Measurements from ENCODE around the gene TOR1B. TPM values are rescaled to one million over a fixed set of nuclear protein-coding genes. Genes with fewer than 3 reads are reported as not detected.

TOR1B gene
- total and polyA plus RNA-seq, 2 donors (not counting 1 experiment from before 2014, with no cell fraction given) = 13.3 to 17.4 TPM

- Mint-ChIP-seq H3K4me3 (no peak overlapping the region), H3K27ac (no peak overlapping the region), H3K4me1 (peaks cover 3% of the 10 kb centered on the region), H3K9me3 (ENCODE audit: insufficient read depth) (no peaks in the 10 kb centered on the region), H3K27me3 (no peaks in the 10 kb centered on the region)
- WGBS (ENCODE audit: insufficient coverage) = 100% methylated on average over 4 of the region's 6 CpGs
- no peak for ATAC-seq (ENCODE audit: low read depth)
- Histone ChIP-seq H3K79me2 (ENCODE audit: control insufficient read depth, insufficient read depth, low read length) (peaks cover 35% of the 10 kb centered on the region), H3K4me2 (replicated peaks; ENCODE audit: low read depth, low read length, poor library complexity, severe bottlenecking) (no peak overlapping the region), H3K9ac (ENCODE audit: low read length) (no peak overlapping the region), H3K27ac (ENCODE audit: low read length in 2 of 2) (no peak overlapping the region), H3K4me1 (ENCODE audit: control insufficient read depth in 2 of 2, insufficient read depth in 2 of 2, low read length in 2 of 2) (no peaks in the 10 kb centered on the region), H3K9me3 (ENCODE audit: control extremely low read depth in 1 of 3, control insufficient read depth in 2 of 3, insufficient read depth in 1 of 3, low read length in 2 of 3) (no peaks in the 10 kb centered on the region), H2AFZ (ENCODE audit: insufficient read depth, low read depth, low read length, poor library complexity, severe bottlenecking) (no peak overlapping the region), H3K4me3 (ENCODE audit: control extremely low read depth in 1 of 5, extremely low read depth in 1 of 5, insufficient read depth in 1 of 5, low read depth in 2 of 5, low read length in 4 of 5) (no peak overlapping the region), H3K36me3 (replicated peaks in 1 of 2; ENCODE audit: control extremely low read depth in 1 of 2, control insufficient read depth in 1 of 2, extremely low read depth in 1 of 2, insufficient read depth in 2 of 2, low read length in 1 of 2) (peaks cover 0 to 42% of the 10 kb centered on the region in 2 experiments), H4K20me1 (ENCODE audit: control insufficient read depth, insufficient read depth, low read length, poor library complexity, severe bottlenecking) (no peaks in the 10 kb centered on the region), H3K27me3 (replicated peaks in 1 of 4; ENCODE audit: control extremely low read depth in 1 of 4, control insufficient read depth in 3 of 4, insufficient read depth in 4 of 4, low read length in 3 of 4) (no peaks in the 10 kb centered on the region)
- intact Hi-C loops (cut with micrococcal nuclease) = no loop called here
- TF ChIP-seq EZH2 (IDR thresholded peaks at IDR 0.05; ENCODE audit: borderline replicate concordance, insufficient read depth, low read depth, low read length, poor library complexity, severe bottlenecking) = no peak
- TF ChIP-seq, protein P1, sequence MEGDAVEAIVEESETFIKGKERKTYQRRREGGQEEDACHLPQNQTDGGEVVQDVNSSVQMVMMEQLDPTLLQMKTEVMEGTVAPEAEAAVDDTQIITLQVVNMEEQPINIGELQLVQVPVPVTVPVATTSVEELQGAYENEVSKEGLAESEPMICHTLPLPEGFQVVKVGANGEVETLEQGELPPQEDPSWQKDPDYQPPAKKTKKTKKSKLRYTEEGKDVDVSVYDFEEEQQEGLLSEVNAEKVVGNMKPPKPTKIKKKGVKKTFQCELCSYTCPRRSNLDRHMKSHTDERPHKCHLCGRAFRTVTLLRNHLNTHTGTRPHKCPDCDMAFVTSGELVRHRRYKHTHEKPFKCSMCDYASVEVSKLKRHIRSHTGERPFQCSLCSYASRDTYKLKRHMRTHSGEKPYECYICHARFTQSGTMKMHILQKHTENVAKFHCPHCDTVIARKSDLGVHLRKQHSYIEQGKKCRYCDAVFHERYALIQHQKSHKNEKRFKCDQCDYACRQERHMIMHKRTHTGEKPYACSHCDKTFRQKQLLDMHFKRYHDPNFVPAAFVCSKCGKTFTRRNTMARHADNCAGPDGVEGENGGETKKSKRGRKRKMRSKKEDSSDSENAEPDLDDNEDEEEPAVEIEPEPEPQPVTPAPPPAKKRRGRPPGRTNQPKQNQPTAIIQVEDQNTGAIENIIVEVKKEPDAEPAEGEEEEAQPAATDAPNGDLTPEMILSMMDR (IDR thresholded peaks at IDR 0.05) = no peak
- CTCF ChIA-PET = interaction anchor here (1.4 kb wide), 1 partner anchor 718 kb away, joined by 3 read pairs; no protein-coding TSS in a partner anchor
- no peak for DNase-seq
- POLR2A ChIA-PET = no interaction called here
Observed at GRCh38 chr9:129849901-129850300, 46.9 kb downstream of the TOR1B start.

GRCh38 chr9:129850821-129851550 is 48.0 kb downstream of the TOR1B start:
- POLR2A ChIA-PET = no interaction called here
- Histone ChIP-seq H3K27me3 (replicated peaks in 1 of 4; ENCODE audit: control extremely low read depth in 1 of 4, control insufficient read depth in 3 of 4, insufficient read depth in 4 of 4, low read length in 3 of 4) (no peaks in the 10 kb centered on the region), H3K9ac (ENCODE audit: low read length) (no peak overlapping the region), H3K36me3 (replicated peaks in 1 of 2; ENCODE audit: control extremely low read depth in 1 of 2, control insufficient read depth in 1 of 2, extremely low read depth in 1 of 2, insufficient read depth in 2 of 2, low read length in 1 of 2) (peaks cover 0 to 49% of the 10 kb centered on the region in 2 experiments), H4K20me1 (ENCODE audit: control insufficient read depth, insufficient read depth, low read length, poor library complexity, severe bottlenecking) (no peaks in the 10 kb centered on the region), H2AFZ (ENCODE audit: insufficient read depth, low read depth, low read length, poor library complexity, severe bottlenecking) (no peak overlapping the region), H3K4me3 (ENCODE audit: control extremely low read depth in 1 of 5, extremely low read depth in 1 of 5, insufficient read depth in 1 of 5, low read depth in 2 of 5, low read length in 4 of 5) (no peak overlapping the region), H3K4me2 (replicated peaks; ENCODE audit: low read depth, low read length, poor library complexity, severe bottlenecking) (no peak overlapping the region), H3K4me1 (ENCODE audit: control insufficient read depth in 2 of 2, insufficient read depth in 2 of 2, low read length in 2 of 2) (no peaks in the 10 kb centered on the region), H3K9me3 (ENCODE audit: control extremely low read depth in 1 of 3, control insufficient read depth in 2 of 3, insufficient read depth in 1 of 3, low read length in 2 of 3) (no peaks in the 10 kb centered on the region), H3K79me2 (ENCODE audit: control insufficient read depth, insufficient read depth, low read length) (peaks cover 35% of the 10 kb centered on the region), H3K27ac (ENCODE audit: low read length in 2 of 2) (no peak overlapping the region)
- ATAC-seq (ENCODE audit: low read depth) = no peak
- intact Hi-C loops (cut with micrococcal nuclease) = no loop called here
- 98% methylated on average over 4 of the region's 6 CpGs for WGBS (ENCODE audit: insufficient coverage)
- H3K9me3 Mint-ChIP-seq (ENCODE audit: insufficient read depth) = no peaks in the 10 kb centered on the region
- DNase-seq = no peak
- no peak for TF ChIP-seq EZH2 (IDR thresholded peaks at IDR 0.05; ENCODE audit: borderline replicate concordance, insufficient read depth, low read depth, low read length, poor library complexity, severe bottlenecking)
- TF ChIP-seq, protein P1 (IDR thresholded peaks at IDR 0.05) = no peak
- CTCF ChIA-PET = interaction anchor here (0.7 to 1.4 kb wide), 2 partner anchors 156 to 719 kb away, joined by 3 to 5 read pairs; no protein-coding TSS in a partner anchor
- no peaks in the 10 kb centered on the region for H3K27me3 Mint-ChIP-seq
- H3K4me3 Mint-ChIP-seq = no peak overlapping the region
- H3K4me1 Mint-ChIP-seq = no peaks in the 10 kb centered on the region
- no peak overlapping the region for H3K27ac Mint-ChIP-seq
